Fibroblast of skin of abdomen (primary cell): ENCODE measurements around the gene MLLT6.

Experiments
- DNase-seq: peaks from one replicate; pipeline ENCODE4 v3.0.0-alpha.2; 2013

The MLLT6 gene

GRCh38 chr17:38728290-38728831 is 23.3 kb downstream of the MLLT6 start:
- no peak for DNase-seq

- no peak for DNase-seq
Measured at GRCh38 chr17:38729368-38729885, 24.4 kb downstream of the MLLT6 start.

- peak; percentile 86 for DNase-seq
Measured at GRCh38 chr17:38729886-38730525, 24.9 kb downstream of the MLLT6 start, which contains the start of gene CISD3. Gene CISD3 (plus strand): TSS chr17:38730341. CDS start chr17:38730359, 18 bp downstream.

- peak; percentile 43 for DNase-seq
Measured at GRCh38 chr17:38730526-38731379, 25.7 kb downstream of the MLLT6 start.

- DNase-seq: no peak
Measured at GRCh38 chr17:38731526-38732294, 26.6 kb downstream of the MLLT6 start.

GRCh38 chr17:38732376-38733281 is 27.6 kb downstream of the MLLT6 start:
- no peak for DNase-seq

- no peak for DNase-seq
Measured at GRCh38 chr17:38733282-38733981, 28.4 kb downstream of the MLLT6 start.

- DNase-seq: no peak
Measured at GRCh38 chr17:38733982-38734973, 29.2 kb downstream of the MLLT6 start.

- no peak for DNase-seq
Measured at GRCh38 chr17:38735161-38735997, 30.3 kb downstream of the MLLT6 start.

GRCh38 chr17:38738007-38738662 is 33.1 kb downstream of the MLLT6 start:
- no peak for DNase-seq

- DNase-seq: no peak
Measured at GRCh38 chr17:38738686-38739085, 33.6 kb downstream of the MLLT6 start.

GRCh38 chr17:38739305-38739704 is 34.2 kb downstream of the MLLT6 start:
- no peak for DNase-seq

GRCh38 chr17:38740044-38740443 is 35.0 kb downstream of the MLLT6 start:
- no peak for DNase-seq

- no peak for DNase-seq
Measured at GRCh38 chr17:38740806-38741205, 35.7 kb downstream of the MLLT6 start.

- DNase-seq: no peak
Measured at GRCh38 chr17:38741461-38741860, 36.4 kb downstream of the MLLT6 start.

GRCh38 chr17:38741921-38742410 is 36.9 kb downstream of the MLLT6 start:
- DNase-seq: no peak

- DNase-seq: peak; percentile 85
Measured at GRCh38 chr17:38742411-38743308, 37.6 kb downstream of the MLLT6 start.
